PC-9 (cell line): ENCODE data around the gene RBM8A. TPM values are rescaled to one million over a fixed set of nuclear protein-coding genes. Genes with fewer than 3 reads are reported as not detected.

Experiments used
- BruUV-seq: library from RNA; stranded (reverse); fragments of 400-500 nt; replicated peaks from 2 replicates; lab custom pipeline; 2021; lab: Mats Ljungman, UMichigan
- CTCF ChIA-PET: fragments of 300-600 bp; sonication (Branson Sonifier 250); formaldehyde crosslinking; loops from one replicate; lab custom pipeline; 2022; ENCODE audit warnings: antibody characterized with exemption; lab: Charles Lee
- POLR2A ChIA-PET: fragments of 300-600 bp; sonication (Branson Sonifier 250); formaldehyde crosslinking; loops from one replicate; lab custom pipeline; 2022; ENCODE audit warnings: antibody characterized with exemption; ENCODE audit not compliant: unreplicated experiment; lab: Charles Lee
- DNase-seq, 2 experiments: peaks; one replicate each; pipeline versions ENCODE4 v3.0.0 to v3.0.0-alpha.2; 2015 to 2022; ENCODE audit warnings: mixed read lengths in 1 of 2
- H2AFZ ChIP-seq: fragments of 200-600 bp; sonication (generic); 2 replicates; pipeline ENCODE4 v1.8.1; 2017; ENCODE audit warnings: antibody characterized with exemption
- H3F3A ChIP-seq: fragments of 200-600 bp; sonication (generic); 2 replicates; pipeline ENCODE4 v1.8.1; 2017; ENCODE audit warnings: antibody characterized with exemption, mild to moderate bottlenecking, low read depth; ENCODE audit not compliant: insufficient read depth
- H3K27ac ChIP-seq: fragments of 200-600 bp; sonication (generic); 2 replicates; pipeline ENCODE4 v1.6.1; 2016; ENCODE audit warnings: mixed run types
- H3K27me3 ChIP-seq: fragments of 200-600 bp; sonication (generic); 2 replicates; pipeline ENCODE4 v1.6.1; 2016; ENCODE audit warnings: low read depth, mixed run types; ENCODE audit not compliant: insufficient read depth
- H3K36me3 ChIP-seq: fragments of 200-600 bp; sonication (generic); 2 replicates; pipeline ENCODE4 v1.6.1; 2016; ENCODE audit warnings: low read depth, mixed run types
- H3K4me1 ChIP-seq: fragments of 200-600 bp; sonication (generic); replicated peaks from 2 replicates; pipeline ENCODE4 v1.6.1; 2016; ENCODE audit warnings: mixed run types; ENCODE audit not compliant: insufficient read depth
- H3K4me2 ChIP-seq: fragments of 200-600 bp; sonication (generic); 2 replicates; pipeline ENCODE4 v1.6.1; 2017; ENCODE audit warnings: mixed run types
- H3K4me3 ChIP-seq: fragments of 200-600 bp; sonication (generic); 2 replicates; pipeline ENCODE4 v1.6.1; 2016; ENCODE audit warnings: mixed run types
- H3K79me2 ChIP-seq: fragments of 200-600 bp; sonication (generic); 2 replicates; pipeline ENCODE4 v1.6.1; 2017; ENCODE audit warnings: low read depth, mixed run types
- H3K9me2 ChIP-seq: fragments of 200-600 bp; sonication (generic); 2 replicates; pipeline ENCODE4 v1.8.1; 2017; ENCODE audit warnings: mild to moderate bottlenecking; ENCODE audit not compliant: insufficient read depth
- H3K9me3 ChIP-seq: fragments of 200-600 bp; sonication (generic); 2 replicates; pipeline ENCODE4 v1.8.1; 2016; ENCODE audit warnings: low read depth; ENCODE audit not compliant: insufficient read depth
- H4K20me1 ChIP-seq: fragments of 200-600 bp; sonication (generic); 2 replicates; pipeline ENCODE4 v1.8.1; 2017; ENCODE audit not compliant: insufficient read depth
- EZH2 ChIP-seq: fragments of 200-600 bp; sonication (generic); IDR thresholded peaks from 2 replicates; pipeline ENCODE4 v1.8.0; 2017; ENCODE audit warnings: antibody characterized with exemption, low read depth
- intact Hi-C: fragments of 100-400 bp; cut with micrococcal nuclease; formaldehyde crosslinking; loops from one replicate; pipeline ENCODE4 v1.10.0; 2022; ENCODE audit not compliant: unreplicated experiment
- total RNA-seq: library from RNA; stranded (reverse); gene quantifications from 2 replicates; pipeline ENCODE4 v1.2.3, GENCODE V29; 2021
- TF ChIP-seq, protein P1 (sequence below): fragments of 200-600 bp; sonication (generic); conservative IDR thresholded peaks from 2 replicates; pipeline ENCODE4 v1.6.1; 2017; ENCODE audit warnings: mixed run types, antibody characterized with exemption, mild to moderate bottlenecking, moderate library complexity

RBM8A gene
- total RNA-seq, 1 experiment from 2014 or later, result 129 TPM

DNA sequence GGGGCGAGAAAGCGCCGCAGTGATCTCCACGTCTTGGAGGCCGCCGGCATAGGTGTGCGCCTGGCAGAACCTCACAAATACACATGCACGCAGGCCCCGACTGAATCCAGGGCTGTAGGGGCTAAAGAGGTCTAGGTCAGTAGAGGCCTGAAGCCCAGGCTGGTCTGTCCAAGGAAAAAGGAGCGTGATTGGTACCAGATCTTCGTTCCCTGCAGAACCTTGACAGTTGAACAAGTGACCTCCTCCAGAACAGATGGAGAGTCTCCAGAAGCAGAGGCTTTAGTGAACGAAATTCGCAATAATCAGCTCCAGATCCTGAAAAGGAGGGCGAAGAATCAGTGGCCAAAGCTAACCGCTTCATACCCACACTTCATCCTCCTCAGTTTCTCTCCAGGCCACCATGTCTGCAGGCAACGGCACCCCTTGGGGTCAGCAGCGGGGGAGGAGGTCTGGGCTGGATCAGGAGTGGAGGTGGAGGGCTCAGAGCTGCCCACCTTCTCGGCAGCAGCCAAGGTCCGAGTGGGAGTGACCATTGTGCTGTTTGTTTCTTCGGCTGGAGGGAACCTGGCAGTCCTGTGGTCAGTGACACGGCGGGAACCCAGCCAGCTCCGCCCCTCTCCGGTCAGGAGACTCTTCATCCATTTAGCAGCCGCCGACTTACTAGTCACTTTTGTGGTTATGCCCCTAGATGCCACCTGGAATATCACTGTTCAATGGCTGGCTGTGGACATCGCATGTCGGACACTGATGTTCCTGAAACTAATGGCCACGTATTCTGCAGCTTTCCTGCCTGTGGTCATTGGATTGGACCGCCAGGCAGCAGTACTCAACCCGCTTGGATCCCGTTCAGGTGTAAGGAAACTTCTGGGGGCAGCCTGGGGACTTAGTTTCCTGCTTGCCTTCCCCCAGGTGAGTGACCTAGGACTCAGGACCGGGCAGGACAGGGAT lies 8.0 kb downstream of the RBM8A start:
- ChIA-PET POLR2A (interaction anchor here (0.6 to 1.1 kb wide), 4 partner anchors 8 to 138 kb away, joined by 3 to 6 read pairs (median 5); partner anchors contain the start of genes LIX1L, PIAS3 and RBM8A), CTCF (interaction anchor here (0.6 to 1.2 kb wide), 5 partner anchors 10 to 93 kb away, joined by 3 to 5 read pairs (median 3); partner anchors contain the start of genes ITGA10 and PIAS3)
- peak overlapping the region; percentile 64 for H3K27ac ChIP-seq
- no peaks in the 10 kb centered on the region for H3K27me3 ChIP-seq
- peaks cover 47% of the 10 kb centered on the region for H3F3A ChIP-seq
- peaks cover 10% of the 10 kb centered on the region for H3K79me2 ChIP-seq
- H2AFZ ChIP-seq, result peak overlapping the region; percentile 96
- H3K36me3 ChIP-seq, result peaks cover 15% of the 10 kb centered on the region; the same call in 1 of the 2 replicates
- H3K9me3 ChIP-seq, result no peaks in the 10 kb centered on the region
- H3K4me2 ChIP-seq, result peak overlapping the region; percentile 98
- peak overlapping the region; percentile 80 for H3K4me3 ChIP-seq
- H3K4me1 ChIP-seq, result peaks cover 11% of the 10 kb centered on the region
- no peak for TF ChIP-seq EZH2
- TF ChIP-seq, protein P1, sequence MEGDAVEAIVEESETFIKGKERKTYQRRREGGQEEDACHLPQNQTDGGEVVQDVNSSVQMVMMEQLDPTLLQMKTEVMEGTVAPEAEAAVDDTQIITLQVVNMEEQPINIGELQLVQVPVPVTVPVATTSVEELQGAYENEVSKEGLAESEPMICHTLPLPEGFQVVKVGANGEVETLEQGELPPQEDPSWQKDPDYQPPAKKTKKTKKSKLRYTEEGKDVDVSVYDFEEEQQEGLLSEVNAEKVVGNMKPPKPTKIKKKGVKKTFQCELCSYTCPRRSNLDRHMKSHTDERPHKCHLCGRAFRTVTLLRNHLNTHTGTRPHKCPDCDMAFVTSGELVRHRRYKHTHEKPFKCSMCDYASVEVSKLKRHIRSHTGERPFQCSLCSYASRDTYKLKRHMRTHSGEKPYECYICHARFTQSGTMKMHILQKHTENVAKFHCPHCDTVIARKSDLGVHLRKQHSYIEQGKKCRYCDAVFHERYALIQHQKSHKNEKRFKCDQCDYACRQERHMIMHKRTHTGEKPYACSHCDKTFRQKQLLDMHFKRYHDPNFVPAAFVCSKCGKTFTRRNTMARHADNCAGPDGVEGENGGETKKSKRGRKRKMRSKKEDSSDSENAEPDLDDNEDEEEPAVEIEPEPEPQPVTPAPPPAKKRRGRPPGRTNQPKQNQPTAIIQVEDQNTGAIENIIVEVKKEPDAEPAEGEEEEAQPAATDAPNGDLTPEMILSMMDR, result no peak
- peak; percentile 67 to 82 for DNase-seq
- intact Hi-C loops, result loop anchor here (1.0 to 5.0 kb wide), 4 partner anchors 27 to 93 kb away; partner anchors contain the start of gene PIAS3
- no peaks in the 10 kb centered on the region; the same call in 1 of the 2 replicates for H4K20me1 ChIP-seq
- no peaks in the 10 kb centered on the region for H3K9me2 ChIP-seq
- no TSS peak for BruUV-seq

DNA sequence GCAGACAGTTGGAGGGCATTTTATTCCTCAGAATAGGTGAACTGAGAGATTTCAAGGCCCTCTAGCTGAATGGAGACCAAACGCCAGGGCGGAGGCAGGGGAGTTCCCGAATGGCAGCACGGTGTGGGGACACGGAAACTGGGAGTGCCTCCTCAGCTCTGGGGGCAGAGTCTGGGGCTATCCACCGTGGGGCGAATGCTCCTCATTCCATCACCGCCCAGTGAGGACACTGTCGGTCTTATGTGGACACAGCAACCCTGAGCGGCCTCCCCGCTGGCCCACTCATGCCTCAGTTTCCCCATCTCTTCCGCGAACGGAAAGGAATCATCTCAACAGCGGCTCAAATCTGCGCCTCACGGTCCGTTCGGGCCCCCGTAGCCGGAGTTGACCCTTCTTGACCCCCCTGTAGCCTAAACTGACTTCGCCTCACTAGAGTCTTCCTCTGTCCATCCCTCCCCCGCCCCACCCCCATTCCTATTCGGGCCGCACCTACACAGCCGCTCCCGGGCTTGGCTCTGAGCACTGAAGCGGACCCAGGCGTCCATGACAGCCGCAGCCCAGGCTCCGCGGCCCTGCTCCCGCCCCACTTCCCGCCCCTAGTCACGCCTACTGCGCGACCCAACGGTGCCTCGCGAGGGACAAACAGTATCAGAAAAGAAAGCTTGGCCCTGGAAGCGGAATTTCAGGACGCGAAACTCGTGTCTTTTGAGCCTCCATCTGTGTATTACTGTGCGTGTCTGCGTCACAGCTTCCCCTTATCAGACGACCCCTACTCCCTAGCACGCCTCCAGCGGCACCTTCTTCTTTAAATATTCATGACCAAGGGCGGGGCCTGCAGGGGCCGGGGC lies 8.9 kb downstream of the RBM8A start, which contains the start of gene PEX11B:
PEX11B (minus strand) TSS at position 574 of the 848 bp plus-strand sequence; CDS start at position 545, 29 bp downstream.
- Histone ChIP-seq H2AFZ (peak within 1 kb of the TSS; percentile 96), H3K4me1 (peaks cover 11% of the 10 kb centered on the region), H3K27me3 (no peaks in the 10 kb centered on the region), H3F3A (peaks cover 44% of the 10 kb centered on the region), H3K9me3 (no peaks in the 10 kb centered on the region), H3K79me2 (peaks cover 10% of the 10 kb centered on the region), H3K36me3 (peaks cover 13% of the 10 kb centered on the region; the same call in 1 of the 2 replicates), H3K4me2 (peak within 1 kb of the TSS; percentile 98), H3K9me2 (no peaks in the 10 kb centered on the region), H4K20me1 (no peaks in the 10 kb centered on the region; the same call in 1 of the 2 replicates), H3K4me3 (peak within 1 kb of the TSS; percentile 80), H3K27ac (peak within 1 kb of the TSS; percentile 64)
- TSS peak; percentile 0 for BruUV-seq
- no peak for TF ChIP-seq EZH2
- TF ChIP-seq, protein P1, result no peak
- DNase-seq, result peak; percentile 66 to 83
- ChIA-PET POLR2A (interaction anchor here (0.6 to 1.1 kb wide), 4 partner anchors 9 to 137 kb away, joined by 3 to 6 read pairs (median 5); partner anchors contain the start of genes LIX1L, PIAS3 and RBM8A), CTCF (interaction anchor here (0.6 to 1.2 kb wide), 5 partner anchors 11 to 94 kb away, joined by 3 to 8 read pairs (median 4); partner anchors contain the start of gene PIAS3)
- intact Hi-C loops, result loop anchor here (2.0 to 5.0 kb wide), 3 partner anchors 59 to 94 kb away; partner anchors contain the start of gene PIAS3
